Left lung (tissue), 10 donors: ENCODE measurements around the gene INVS. TPM values are rescaled to one million over a fixed set of nuclear protein-coding genes. Genes with fewer than 3 reads are reported as not detected.
"Not testable (repeated sequence)": the region's sequence is repeated elsewhere in the genome, so short reads cannot be mapped to it uniquely, and the experiment has no call there.

Experiments
- ATAC-seq: fragments of 200-7000 bp; cut with Tn5 transposase; one replicate; pipeline ENCODE4 v1.9.1; 2020; ENCODE audit warnings: moderate library complexity
- DNase-seq, 4 donors: peaks; one replicate each; pipeline ENCODE4 v3.0.0-alpha.2; 2013 to 2020
- H3K27ac ChIP-seq, 2 donors: fragments of 200-600 bp; sonication (generic) in 1 of 2; one replicate each; pipeline versions ENCODE4 v1.5.0 to v1.8.0; 2020 to 2021
- H3K27me3 ChIP-seq, 2 donors: fragments of 200-600 bp; sonication (generic) in 1 of 2; one replicate each; pipeline versions ENCODE4 v1.5.0 to v1.8.0; 2020 to 2021
- H3K36me3 ChIP-seq, 2 donors: fragments of 200-600 bp; sonication (generic) in 1 of 2; one replicate each; pipeline versions ENCODE4 v1.5.0 to v1.8.0; 2020 to 2021
- H3K4me1 ChIP-seq, 2 donors: fragments of 200-600 bp; one replicate each; pipeline ENCODE4 v1.8.0; 2021
- H3K4me3 ChIP-seq, 2 donors: fragments of 200-600 bp; sonication (generic) in 1 of 2; one replicate each; pipeline versions ENCODE4 v1.5.0 to v1.8.0; 2020 to 2021; ENCODE audit warnings: mild to moderate bottlenecking in 1 of 2
- H3K9me3 ChIP-seq, 2 donors: fragments of 200-600 bp; sonication (generic) in 1 of 2; one replicate each; pipeline versions ENCODE4 v1.5.0 to v1.8.0; 2020 to 2021
- intact Hi-C, 2 donors: fragments of 100-400 bp; cut with DNase I; formaldehyde crosslinking; loops; one replicate each; pipeline versions ENCODE4 v1.11.2 to v1.14.2; 2022
- polyA plus RNA-seq, 6 donors: library from polyadenylated mRNA; unstranded; fragments of 120-200 nt; gene quantifications; one replicate each; pipeline ENCODE4 v1.2.1, GENCODE V29; 2013; ENCODE audit not compliant: insufficient read length in 6 of 6
- total RNA-seq, 2 donors: library from RNA; stranded (reverse); fragmentation: NEBNext Ultra II Directional; extraction: Animal tissue kit (Norgen Biotek cat#: 25700); gene quantifications; one replicate each; pipeline ENCODE4 v1.2.1, GENCODE V29; 2021
- TF ChIP-seq, protein P1 (sequence below), 2 donors: fragments of 200-600 bp; sonication (generic) in 1 of 2; IDR thresholded peaks; one replicate each; pipeline versions ENCODE4 v1.5.0 to v1.8.0; 2021; ENCODE audit warnings: antibody characterized with exemption in 2 of 2
- donor health status: DM: no; HTN: yes; CAD: no.
- donor health status: DM: no; HTN: no; CAD: no.

INVS gene
- total and polyA plus RNA-seq, 8 donors: 21.5 to 29.9 (median 24.6) TPM

DNA sequence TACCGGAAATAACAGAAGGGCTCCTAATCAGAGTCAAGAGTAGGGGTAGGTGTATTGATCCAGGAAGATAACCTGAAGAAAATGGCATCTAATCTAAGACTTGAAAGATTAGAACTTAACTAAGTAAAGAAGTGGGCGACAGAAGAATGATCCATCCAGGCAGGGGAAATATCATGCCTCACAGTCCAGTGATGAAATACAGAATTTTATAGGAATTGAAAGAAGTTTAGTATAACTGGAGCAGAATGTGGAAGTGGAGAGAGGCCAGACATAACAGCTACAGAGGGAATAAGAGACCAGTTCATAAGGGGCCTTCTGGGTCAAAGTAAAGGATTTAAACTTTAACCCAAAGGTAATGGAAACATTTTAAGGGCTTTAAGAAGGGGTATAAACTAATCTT lies 42.5 kb upstream of the INVS start:
- intact Hi-C loops: no loop called here
- no peak for DNase-seq
- no peaks in the 10 kb centered on the region for H3K9me3 ChIP-seq
- TF ChIP-seq, protein P1, sequence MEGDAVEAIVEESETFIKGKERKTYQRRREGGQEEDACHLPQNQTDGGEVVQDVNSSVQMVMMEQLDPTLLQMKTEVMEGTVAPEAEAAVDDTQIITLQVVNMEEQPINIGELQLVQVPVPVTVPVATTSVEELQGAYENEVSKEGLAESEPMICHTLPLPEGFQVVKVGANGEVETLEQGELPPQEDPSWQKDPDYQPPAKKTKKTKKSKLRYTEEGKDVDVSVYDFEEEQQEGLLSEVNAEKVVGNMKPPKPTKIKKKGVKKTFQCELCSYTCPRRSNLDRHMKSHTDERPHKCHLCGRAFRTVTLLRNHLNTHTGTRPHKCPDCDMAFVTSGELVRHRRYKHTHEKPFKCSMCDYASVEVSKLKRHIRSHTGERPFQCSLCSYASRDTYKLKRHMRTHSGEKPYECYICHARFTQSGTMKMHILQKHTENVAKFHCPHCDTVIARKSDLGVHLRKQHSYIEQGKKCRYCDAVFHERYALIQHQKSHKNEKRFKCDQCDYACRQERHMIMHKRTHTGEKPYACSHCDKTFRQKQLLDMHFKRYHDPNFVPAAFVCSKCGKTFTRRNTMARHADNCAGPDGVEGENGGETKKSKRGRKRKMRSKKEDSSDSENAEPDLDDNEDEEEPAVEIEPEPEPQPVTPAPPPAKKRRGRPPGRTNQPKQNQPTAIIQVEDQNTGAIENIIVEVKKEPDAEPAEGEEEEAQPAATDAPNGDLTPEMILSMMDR (IDR thresholded peaks at IDR 0.05): no peak
- peaks cover 0 to 24% of the 10 kb centered on the region in 2 donors for H3K36me3 ChIP-seq
- ATAC-seq: no peak
- no peaks in the 10 kb centered on the region for H3K4me1 ChIP-seq
- no peak overlapping the region for H3K4me3 ChIP-seq
- no peaks in the 10 kb centered on the region for H3K27me3 ChIP-seq
- H3K27ac ChIP-seq: no peak overlapping the region

DNA sequence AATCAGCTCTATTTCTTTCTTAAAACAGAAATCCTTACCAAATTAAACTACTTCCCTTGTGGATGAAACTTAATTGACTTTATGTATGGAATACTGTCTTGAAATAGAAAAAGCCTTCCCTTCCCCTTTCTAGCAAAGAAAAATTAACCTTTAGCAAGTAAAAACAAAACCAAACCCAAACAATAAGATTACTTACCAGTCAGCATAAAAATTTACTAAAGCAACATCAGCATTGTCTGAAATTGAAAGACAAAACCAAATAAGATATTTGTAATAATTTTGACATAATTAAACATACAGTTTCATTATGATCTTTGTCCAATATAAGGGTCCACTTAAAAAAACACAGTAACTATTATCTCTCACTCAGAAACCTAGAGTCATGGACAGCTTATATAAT lies 41.4 kb upstream of the INVS start:
- DNase-seq (no peak), ATAC-seq (no peak)
- no peak overlapping the region for H3K27ac ChIP-seq
- peaks cover 0 to 16% of the 10 kb centered on the region in 2 donors for H3K36me3 ChIP-seq
- H3K9me3 ChIP-seq: no peaks in the 10 kb centered on the region
- no peaks in the 10 kb centered on the region for H3K27me3 ChIP-seq
- H3K4me1 ChIP-seq: no peaks in the 10 kb centered on the region
- TF ChIP-seq, protein P1 (IDR thresholded peaks at IDR 0.05): no peak
- intact Hi-C loops: no loop called here
- H3K4me3 ChIP-seq: no peak overlapping the region

DNA sequence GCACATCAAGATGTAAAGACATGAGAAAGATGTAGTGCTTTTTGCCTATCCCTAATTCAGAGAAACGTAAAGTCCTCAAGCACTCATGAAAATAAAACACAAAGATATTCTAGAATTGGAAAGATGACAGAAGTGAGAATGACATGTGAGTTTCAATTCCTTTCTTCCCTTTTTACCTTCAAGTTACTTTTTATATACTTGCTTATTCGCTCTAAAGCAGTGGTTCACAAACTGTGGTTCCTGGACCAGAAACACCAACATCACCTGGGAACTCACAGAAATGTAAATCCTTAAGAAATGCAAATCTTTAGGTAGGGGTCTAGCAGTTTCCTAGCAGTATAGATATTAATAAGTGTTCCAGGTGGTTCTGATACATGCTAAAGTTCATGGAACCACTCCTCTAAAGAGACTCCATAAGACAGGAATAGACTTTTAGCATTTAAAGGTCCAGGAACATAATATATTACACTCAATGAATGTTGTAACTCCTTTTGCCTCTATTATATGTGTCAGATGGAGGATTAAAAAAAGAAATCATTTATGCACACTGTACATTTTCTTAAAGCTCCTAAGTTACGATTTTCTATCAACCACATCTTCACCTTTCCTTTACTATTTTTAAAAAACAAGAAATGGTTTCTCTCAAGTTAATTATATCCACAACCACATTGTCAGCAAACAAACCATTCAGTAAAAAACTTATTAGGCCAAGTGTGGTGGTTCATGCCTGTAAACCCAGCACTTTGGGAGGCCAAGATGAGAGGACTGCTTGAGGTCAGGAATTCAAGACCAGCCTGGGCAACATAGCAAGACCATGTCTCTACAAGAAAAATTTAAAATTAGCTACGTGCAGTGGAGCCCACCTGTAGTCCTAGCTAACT lies 40.1 kb upstream of the INVS start:
- intact Hi-C loops: no loop called here
- TF ChIP-seq, protein P1 (IDR thresholded peaks at IDR 0.05): no peak
- Histone ChIP-seq H3K9me3 (no peaks in the 10 kb centered on the region), H3K4me1 (no peaks in the 10 kb centered on the region), H3K27me3 (no peaks in the 10 kb centered on the region), H3K4me3 (no peak overlapping the region), H3K27ac (no peak overlapping the region), H3K36me3 (peaks cover 0 to 16% of the 10 kb centered on the region in 2 donors)
- no peak for ATAC-seq
- no peak for DNase-seq

DNA sequence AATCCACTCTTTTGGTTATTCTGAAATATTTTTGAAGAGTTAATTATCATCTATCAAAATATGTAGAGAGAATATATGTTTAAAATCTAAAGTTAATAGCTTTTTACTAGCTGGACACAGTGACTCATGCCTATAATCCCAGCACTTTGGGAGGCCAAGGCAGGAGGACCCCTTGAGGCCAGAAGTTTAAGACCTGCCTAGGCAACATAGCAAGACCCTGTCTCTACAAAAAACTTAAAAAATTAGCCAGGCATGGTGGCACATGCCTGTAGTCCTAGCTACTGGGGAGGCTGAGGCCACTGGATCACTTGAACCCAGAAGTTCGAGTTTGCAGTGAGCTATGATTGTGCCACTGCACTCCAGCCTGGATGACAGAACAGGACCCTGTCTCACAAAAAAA lies 36.4 kb upstream of the INVS start:
- ATAC-seq, intact Hi-C loops: not testable (repeated sequence)

GRCh38 chr9:100063185-100063584 lies 35.9 kb upstream of the INVS start:
- no peaks in the 10 kb centered on the region for H3K27me3 ChIP-seq
- DNase-seq: no peak
- ATAC-seq: no peak
- H3K4me1 ChIP-seq: peaks cover 0 to 15% of the 10 kb centered on the region in 2 donors
- intact Hi-C loops: no loop called here
- no peaks in the 10 kb centered on the region for H3K9me3 ChIP-seq
- no peak overlapping the region for H3K4me3 ChIP-seq
- H3K27ac ChIP-seq: no peak overlapping the region
- TF ChIP-seq, protein P1 (IDR thresholded peaks at IDR 0.05): no peak
- peaks cover 0 to 16% of the 10 kb centered on the region in 2 donors for H3K36me3 ChIP-seq

More for the DNA sequence above, 36.4 kb upstream of the INVS start:
- not testable (repeated sequence) for H3K27me3 ChIP-seq, DNase-seq, H3K4me3 ChIP-seq, H3K27ac ChIP-seq, H3K9me3 ChIP-seq
- peaks cover 0 to 15% of the 10 kb centered on the region in 2 donors for H3K4me1 ChIP-seq
- peaks cover 0 to 16% of the 10 kb centered on the region in 2 donors for H3K36me3 ChIP-seq
